HG03139 (cell line): ENCODE results near the gene ZNF217.
"Not testable (repeated sequence)": the region's sequence is repeated elsewhere in the genome, so short reads cannot be mapped to it uniquely, and the experiment has no call there.

Source experiments
- ATAC-seq: cut with Tn5 transposase; IDR thresholded peaks from one replicate; pipeline ENCODE4 v1.9.1; 2021; ENCODE audit not compliant: unreplicated experiment

Gene ZNF217

DNA sequence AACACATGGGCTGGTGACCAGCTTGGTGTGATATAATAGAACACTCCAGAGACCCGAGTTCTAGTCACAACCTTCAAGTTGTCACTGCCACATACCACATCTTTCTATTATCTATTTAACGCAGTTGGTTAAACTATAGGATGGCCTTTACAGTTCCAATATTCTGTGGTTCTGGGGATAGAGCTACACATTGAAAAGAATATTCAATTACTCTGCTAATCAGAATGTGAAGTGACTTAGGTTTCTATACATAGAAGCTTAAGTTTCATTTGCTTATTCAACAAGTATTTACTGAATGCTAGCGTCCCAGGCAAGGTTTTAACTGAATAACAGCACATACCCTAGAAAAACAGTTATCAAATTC is 9.1 kb downstream of the ZNF217 start:
- ATAC-seq = not testable (repeated sequence)

DNA sequence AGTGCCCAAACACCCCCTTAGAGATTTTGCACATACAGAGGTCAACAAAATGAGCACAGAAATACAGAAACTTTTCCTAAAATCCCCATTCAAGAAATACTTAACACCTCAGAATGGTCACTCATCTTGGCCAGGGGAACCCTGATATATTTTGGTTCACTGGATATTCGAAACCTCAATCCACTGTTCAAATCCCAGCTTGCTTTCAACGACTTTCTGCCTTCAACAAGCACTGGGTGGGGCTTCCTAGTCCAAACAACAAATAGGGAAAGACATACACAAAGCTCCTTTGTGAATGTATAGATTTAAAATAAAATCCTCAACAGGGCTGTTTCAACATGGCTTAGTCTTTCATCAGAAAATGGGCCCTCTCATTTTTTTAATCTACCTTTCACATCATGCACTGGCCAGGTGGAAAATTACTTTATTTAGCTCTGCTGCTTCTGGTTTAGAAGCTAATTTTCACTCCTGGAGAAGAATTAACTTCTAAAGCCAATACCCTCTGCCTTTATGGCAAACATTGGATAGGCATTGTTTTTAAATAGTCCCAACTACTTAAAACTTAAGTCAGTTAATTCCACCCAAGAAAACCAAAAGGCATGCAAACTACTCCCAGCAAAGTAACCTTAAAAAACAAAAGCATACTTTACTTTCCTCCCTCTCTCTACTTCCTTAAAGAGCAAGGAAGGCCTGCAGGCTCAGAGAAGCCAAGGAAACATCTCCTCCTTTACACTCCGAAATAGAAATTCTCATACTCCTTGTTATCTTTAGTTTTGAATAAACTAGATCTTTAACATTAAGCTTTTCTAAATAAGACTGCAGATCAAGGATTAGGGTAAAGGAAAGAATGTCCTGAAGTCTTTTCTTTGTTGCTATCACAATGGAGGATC is 9.7 kb downstream of the ZNF217 start:
- not testable (repeated sequence) for ATAC-seq

DNA sequence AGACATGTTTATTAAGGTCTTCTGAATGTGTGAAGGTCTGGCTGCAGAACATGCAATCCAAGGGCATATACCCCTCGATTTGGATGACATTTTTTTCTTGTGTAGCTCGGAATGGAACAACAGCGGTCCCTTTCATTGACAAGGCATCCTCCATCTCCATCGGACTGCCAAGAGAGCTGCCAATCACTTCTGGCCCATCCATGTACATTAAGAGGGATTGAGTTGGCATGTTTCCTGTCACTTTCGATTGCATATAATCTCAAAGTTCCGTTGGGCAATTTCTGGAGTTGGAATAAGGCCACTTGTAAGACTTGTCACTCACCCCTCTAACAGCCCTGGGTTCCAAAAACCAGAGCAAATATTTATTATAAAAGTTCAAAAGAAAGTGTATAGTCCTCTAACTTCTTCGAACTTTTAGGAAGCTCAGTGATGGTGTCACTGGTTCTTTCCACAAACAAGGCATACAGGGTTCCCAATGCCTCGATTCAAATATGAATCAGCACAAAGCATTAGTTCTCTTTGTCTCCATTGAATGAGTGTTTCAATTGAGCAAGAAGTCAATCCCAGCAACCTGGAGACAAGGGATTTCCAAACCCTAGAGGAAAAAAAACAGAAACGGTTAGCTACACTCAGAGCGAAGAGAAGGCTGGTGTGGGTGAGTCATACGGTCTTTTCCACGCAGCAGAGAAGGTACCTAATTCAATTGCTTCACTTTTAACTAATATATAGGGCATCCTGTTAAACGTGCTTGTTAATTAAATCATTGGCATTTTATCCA is 10.9 kb downstream of the ZNF217 start:
- no peak for ATAC-seq

DNA sequence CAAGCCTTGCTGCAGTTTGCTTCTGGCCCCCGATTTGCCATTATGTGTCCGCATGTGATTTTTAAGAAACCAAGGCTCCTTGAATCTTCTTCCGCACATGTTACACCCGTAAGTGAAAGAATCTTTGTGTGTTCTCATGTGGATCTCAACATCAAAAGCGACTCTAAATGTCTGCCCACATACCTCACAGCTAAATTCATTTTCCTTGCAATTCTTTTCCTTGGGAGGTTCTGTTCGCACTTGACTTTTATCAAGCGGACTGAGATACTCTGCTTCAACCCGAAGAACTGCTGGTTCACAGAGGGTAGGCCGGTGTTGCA is 11.4 kb downstream of the ZNF217 start:
- ATAC-seq = no peak

- ATAC-seq = no peak
Measured at GRCh38 chr20:53581444-53582250, 12.0 kb downstream of the ZNF217 start.

GRCh38 chr20:53580376-53581111 is 13.1 kb downstream of the ZNF217 start:
- no peak for ATAC-seq

DNA sequence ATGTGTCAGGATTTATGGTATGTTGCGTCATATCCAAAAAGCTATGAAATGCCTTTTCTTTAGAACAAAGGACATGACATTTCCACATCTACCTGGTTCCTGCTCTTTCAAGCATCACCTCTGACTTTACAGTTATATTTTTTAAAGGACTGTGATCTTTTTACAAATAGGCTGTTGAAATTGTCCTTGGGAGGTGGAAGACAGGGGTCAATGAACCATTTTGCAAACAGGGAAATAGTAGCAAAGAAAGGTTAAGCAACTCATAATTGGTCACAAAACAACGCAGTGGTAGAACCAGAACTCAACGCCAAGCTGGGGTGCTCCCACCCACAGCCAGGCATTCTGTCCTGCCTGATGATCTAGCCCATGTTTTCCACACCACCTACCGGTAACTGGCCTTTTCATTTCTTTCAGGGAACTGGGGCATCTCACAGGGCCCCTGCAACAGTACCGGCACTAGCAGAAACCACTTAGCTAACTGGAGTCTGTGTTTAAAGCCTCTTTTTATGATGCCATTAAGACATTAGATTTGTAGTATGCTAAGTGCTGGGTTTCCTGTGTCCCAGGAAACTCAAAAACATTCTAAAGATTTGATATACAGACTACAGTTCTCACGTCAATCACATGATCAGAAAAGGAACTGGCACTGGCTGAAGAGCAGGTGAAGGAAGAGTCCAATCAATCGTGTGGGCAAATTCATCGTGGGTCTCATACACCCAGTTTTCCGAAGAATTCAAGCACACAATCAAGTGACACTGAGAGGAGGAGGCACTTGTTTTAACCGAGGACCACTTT is 13.9 kb downstream of the ZNF217 start:
- ATAC-seq = no peak

- ATAC-seq = no peak
Measured at GRCh38 chr20:53579266-53579580, 14.4 kb downstream of the ZNF217 start.

DNA sequence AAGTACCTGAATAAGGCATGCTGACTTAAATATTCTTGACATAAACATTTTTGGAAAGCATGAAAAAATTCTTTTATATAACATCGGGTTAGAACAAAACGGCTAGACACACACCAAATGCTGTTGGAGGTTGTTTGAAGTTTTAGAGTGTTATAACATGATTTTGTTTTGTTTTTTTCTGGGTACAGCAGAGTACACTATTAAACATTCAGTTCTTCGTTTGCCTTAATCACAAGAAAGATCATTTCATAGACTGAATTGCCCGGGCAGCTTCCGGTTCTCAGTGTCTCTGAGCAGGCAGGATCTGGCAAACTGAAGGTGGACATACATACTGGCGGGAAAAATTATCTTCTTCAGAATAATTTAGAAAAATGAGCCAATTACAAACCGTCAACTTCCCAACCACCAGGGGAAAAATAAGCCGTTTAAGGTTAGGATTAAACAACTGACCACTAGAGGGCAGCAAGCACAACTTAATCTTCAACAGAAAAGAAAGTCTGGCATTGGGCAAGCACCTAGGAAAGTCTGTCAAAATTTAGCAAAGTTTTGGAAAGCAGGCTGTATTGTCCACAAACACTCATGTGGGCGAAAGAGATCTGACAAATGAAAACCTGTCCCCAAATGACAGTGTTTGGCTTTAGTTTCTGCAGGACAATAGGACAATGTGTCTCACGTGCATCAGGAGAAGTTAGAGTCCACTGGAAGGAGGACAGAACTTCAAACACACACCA is 15.0 kb downstream of the ZNF217 start:
- peak; percentile 42 for ATAC-seq

DNA sequence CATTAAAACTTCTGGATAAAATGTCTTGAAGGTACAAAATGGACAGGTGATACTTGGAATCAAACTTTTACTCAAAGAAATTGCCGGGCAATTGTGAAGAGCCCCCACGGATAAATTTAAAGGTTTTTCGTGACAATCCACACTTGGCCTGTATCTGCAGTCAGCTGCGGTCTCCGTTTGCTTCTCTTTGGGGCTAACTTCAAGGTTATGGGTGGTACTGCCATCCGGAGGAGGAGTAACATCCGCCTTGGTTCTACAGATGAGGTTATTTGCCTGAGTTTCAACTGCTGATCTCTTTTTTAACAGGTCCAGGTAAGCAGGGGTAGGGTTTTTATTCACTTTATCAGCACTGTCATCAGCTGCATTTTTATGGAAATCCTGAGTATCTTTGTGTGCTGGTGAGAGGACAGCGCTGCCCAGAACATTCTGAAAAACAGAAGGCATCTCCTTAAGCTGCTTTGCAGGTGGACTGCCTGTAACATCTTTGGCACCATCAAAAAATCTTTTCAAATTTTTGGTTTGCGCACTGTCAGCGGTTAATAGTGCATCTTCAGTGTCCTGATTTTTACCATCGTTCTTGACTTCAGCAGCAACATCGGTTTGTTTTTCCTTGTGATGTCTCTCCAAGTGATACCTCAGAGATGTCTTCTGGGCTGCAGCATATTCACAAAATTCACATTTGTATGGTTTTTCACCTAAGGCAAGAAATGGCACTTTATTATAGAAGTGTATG is 16.9 kb downstream of the ZNF217 start:
- no peak for ATAC-seq

- no peak for ATAC-seq
Measured at GRCh38 chr20:53576195-53576580, 17.5 kb downstream of the ZNF217 start.

- ATAC-seq = no peak
Measured at GRCh38 chr20:53575481-53576194, 18.0 kb downstream of the ZNF217 start.

GRCh38 chr20:53574819-53575218 is 18.8 kb downstream of the ZNF217 start:
- no peak for ATAC-seq

DNA sequence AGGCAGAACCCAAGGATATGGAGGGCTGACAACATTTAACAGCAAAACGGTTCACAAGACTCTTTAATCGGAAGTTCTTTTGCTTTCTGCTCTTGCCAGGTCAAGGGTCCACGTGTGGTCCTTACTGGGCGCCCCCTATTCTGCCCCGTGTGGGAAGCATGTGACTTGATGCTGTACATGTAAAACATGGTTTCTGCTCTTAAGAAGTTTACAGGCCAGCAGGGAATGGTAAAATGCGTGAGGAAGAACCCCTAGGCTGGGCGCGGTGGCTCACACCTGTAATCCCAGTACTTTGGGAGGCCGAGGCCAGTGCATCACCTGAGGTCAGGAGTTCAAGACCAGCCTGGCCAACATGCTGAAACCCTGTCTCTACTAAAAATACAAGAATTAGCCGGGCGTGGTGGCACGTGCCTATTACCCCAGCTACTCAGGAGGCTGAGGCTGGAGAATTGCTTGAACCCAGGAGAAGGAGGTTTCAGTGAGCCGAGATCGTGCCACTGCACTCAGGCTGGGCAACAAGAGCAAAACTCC is 19.3 kb downstream of the ZNF217 start:
- no peak for ATAC-seq

DNA sequence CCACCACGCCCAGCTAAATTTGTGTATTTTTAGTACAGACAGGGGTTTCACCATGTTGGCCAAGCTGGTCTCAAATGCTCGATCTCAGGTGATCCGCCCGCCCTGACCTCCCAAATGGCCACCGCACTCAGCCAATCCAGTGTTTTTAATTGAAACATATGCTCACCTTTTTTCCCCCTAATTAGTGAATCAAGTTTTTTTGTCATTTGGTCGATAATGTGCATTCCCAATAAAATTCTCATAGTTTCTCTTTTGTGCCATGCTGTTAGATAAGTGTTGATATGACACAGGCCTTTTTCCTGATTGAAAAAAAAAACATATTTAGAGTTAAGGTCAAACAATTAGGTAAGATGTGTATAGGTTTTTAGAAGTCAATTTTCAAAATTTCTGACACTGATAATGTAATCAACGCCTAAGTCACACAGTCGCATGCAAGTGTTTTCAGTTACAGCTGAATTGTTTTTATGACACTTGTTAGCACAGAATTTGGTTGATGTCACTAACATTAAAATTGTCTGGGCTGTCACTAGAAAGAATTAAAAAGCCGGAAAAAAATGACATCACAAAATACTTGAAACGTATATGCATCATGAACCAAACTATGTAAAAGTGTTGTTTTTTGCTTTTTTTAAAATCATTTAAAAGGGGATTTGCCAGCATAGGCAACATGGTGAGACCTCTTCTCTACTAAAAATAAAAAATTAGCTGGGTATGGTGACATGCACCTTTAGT is 21.9 kb downstream of the ZNF217 start:
- no peak for ATAC-seq

GRCh38 chr20:53570446-53571276 is 23.0 kb downstream of the ZNF217 start:
- ATAC-seq = no peak
